Peyer's patch (tissue), 4 donors: ENCODE results near the gene RPS6KA5. TPM values are rescaled to one million over a fixed set of nuclear protein-coding genes. Genes with fewer than 3 reads are reported as not detected.
"Not testable (repeated sequence)": the region's sequence is repeated elsewhere in the genome, so short reads cannot be mapped to it uniquely, and the experiment has no call there.

Source experiments
- DNase-seq, 3 donors: peaks; one replicate each; pipeline ENCODE4 v3.0.0-alpha.2; 2017 to 2019
- H3K27ac ChIP-seq, 4 donors: fragments of 200-600 bp; sonication (generic); one replicate each; pipeline ENCODE4 v1.5.1; 2016 to 2019
- H3K27me3 ChIP-seq, 2 donors: fragments of 200-600 bp; sonication (generic); one replicate each; pipeline ENCODE4 v1.5.1; 2019
- H3K36me3 ChIP-seq, 3 donors: fragments of 200-600 bp; sonication (generic); one replicate each; pipeline ENCODE4 v1.5.1; 2016 to 2019
- H3K4me1 ChIP-seq, 4 donors: fragments of 200-600 bp; sonication (generic); one replicate each; pipeline ENCODE4 v1.5.1; 2016 to 2019
- H3K4me3 ChIP-seq, 4 donors: fragments of 200-600 bp; sonication (generic); 1 replicate in 3 of 4; 2 replicates in 1 of 4; pipeline ENCODE4 v1.5.1; 2016 to 2019; ENCODE audit warnings: mild to moderate bottlenecking in 1 of 4
- H3K9me3 ChIP-seq, 4 donors: fragments of 200-600 bp; sonication (generic); one replicate each; pipeline ENCODE4 v1.5.1; 2016 to 2019; ENCODE audit warnings: mild to moderate bottlenecking in 1 of 4
- POLR2A ChIP-seq, 2 donors: fragments of 450-650 bp; IDR thresholded peaks; one replicate each; pipeline ENCODE4 v1.5.1; 2017; ENCODE audit warnings: antibody characterized with exemption in 2 of 2, mild to moderate bottlenecking in 2 of 2, moderate library complexity in 2 of 2
- total RNA-seq, 4 donors: library from RNA; depleted of rRNA; stranded (reverse); fragments of >200 nt; gene quantifications; one replicate each; pipeline ENCODE4 v1.1.0, GENCODE V29; 2016
- TF ChIP-seq, protein P1 (sequence below), 6 experiments: fragments of 450-650 bp in 4 of 6; fragments of 200-600 bp in 2 of 6; sonication (generic) in 1 of 6; IDR thresholded peaks; one replicate each; pipeline ENCODE4 v1.5.1; 2017 to 2019; ENCODE audit warnings: antibody characterized with exemption in 6 of 6, mild to moderate bottlenecking in 3 of 6, moderate library complexity in 1 of 6

The RPS6KA5 gene
- total RNA-seq, 4 donors from 2014 or later = 10.3 to 15.1 (median 10.6) TPM

DNA sequence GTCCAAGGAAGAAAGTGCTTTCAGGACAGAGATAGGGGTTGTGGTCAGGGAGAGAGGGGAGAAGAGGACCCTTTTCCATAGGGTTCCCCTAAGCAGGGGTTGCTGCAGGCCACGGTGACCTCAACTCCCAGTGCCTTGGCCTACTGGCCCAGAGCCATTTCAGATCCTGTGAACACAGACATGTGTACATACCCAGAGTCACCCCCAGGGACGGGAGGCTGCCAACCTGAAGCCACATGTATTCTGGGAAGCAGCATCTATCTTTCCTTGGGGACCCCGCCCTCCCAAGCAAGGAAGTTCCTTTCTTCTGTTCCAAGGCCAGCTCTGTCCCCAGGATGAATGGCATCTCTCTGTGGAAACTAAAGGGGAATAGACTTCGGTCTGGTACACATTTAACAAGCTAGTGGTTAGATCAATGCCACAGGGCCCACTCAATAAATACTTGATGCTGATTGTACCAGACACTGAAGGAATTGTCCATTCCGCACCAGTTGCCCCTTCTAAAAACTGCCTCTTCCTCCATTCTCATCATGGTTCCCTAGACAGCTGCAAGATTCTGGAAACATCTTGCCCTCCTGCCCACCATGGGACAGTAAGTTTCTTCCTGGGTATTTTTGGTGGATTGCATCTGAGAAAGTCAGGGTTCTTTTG is 28.3 kb upstream of the RPS6KA5 start:
- no peak overlapping the region for H3K4me3 ChIP-seq
- no peak for DNase-seq
- no peaks in the 10 kb centered on the region for H3K27me3 ChIP-seq
- H3K9me3 ChIP-seq = no peaks in the 10 kb centered on the region
- peaks cover 0 to 19% (median 0%) of the 10 kb centered on the region in 4 donors for H3K4me1 ChIP-seq
- no peaks in the 10 kb centered on the region for H3K36me3 ChIP-seq
- H3K27ac ChIP-seq = peak overlapping the region in 1 of 4 donors; percentile 69
- TF ChIP-seq, protein P1, sequence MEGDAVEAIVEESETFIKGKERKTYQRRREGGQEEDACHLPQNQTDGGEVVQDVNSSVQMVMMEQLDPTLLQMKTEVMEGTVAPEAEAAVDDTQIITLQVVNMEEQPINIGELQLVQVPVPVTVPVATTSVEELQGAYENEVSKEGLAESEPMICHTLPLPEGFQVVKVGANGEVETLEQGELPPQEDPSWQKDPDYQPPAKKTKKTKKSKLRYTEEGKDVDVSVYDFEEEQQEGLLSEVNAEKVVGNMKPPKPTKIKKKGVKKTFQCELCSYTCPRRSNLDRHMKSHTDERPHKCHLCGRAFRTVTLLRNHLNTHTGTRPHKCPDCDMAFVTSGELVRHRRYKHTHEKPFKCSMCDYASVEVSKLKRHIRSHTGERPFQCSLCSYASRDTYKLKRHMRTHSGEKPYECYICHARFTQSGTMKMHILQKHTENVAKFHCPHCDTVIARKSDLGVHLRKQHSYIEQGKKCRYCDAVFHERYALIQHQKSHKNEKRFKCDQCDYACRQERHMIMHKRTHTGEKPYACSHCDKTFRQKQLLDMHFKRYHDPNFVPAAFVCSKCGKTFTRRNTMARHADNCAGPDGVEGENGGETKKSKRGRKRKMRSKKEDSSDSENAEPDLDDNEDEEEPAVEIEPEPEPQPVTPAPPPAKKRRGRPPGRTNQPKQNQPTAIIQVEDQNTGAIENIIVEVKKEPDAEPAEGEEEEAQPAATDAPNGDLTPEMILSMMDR (IDR thresholded peaks at IDR 0.05) = no peak
- no peak for TF ChIP-seq POLR2A (IDR thresholded peaks at IDR 0.05)

DNA sequence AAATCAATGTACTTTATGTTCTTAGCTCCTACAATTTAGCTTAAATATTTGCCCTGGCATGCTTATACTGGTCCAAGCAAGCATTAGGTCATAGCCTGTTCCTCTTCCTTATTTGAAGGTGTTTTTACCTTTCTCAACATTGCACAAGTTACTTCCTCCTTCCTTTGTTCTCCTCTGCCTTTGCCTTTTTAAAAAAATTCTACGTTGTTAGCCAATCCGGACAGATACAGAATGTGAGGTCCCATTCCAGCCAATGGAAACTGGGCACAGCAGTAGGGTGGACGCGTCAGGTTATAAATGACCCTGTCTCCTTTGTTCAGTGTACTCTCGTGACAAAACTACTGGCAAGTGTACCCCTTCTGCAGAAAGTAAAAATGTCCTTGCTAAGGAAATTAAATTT is 27.0 kb upstream of the RPS6KA5 start:
- DNase-seq = peak in 1 of 3 donors; percentile 50
- H3K4me1 ChIP-seq = peaks cover 0 to 25% (median 0%) of the 10 kb centered on the region in 4 donors
- not testable (repeated sequence) for H3K9me3 ChIP-seq, H3K27me3 ChIP-seq, H3K4me3 ChIP-seq, H3K36me3 ChIP-seq
- H3K27ac ChIP-seq = peak overlapping the region in 3 of 4 donors; percentile 41 to 69 (median 44)

DNA sequence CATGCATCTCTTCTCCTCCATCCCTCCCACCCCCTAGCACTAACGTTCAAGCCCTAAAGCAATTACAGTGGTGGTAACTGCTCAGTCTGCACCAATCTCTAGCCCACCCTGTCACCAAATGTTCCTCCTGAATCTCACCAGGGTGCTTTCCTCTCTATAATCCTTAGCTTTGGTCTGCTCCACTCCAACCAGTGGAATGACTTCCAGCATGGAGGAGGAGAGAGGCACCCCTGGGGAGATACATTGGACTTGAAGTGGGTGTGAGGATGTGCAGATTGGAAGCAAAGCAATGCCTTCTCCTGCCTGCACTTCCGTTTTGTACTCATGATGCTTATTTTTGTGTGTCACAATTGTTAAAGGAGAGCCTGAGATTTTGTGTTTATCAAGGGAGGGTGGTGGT is 24.1 kb upstream of the RPS6KA5 start:
- Histone ChIP-seq H3K4me1 (peaks cover 0 to 11% (median 0%) of the 10 kb centered on the region in 4 donors), H3K36me3 (no peaks in the 10 kb centered on the region), H3K4me3 (no peak overlapping the region), H3K9me3 (no peaks in the 10 kb centered on the region), H3K27ac (no peak overlapping the region), H3K27me3 (no peaks in the 10 kb centered on the region)
- no peak for TF ChIP-seq POLR2A (IDR thresholded peaks at IDR 0.05)
- TF ChIP-seq, protein P1 (IDR thresholded peaks at IDR 0.05) = no peak
- no peak for DNase-seq

DNA sequence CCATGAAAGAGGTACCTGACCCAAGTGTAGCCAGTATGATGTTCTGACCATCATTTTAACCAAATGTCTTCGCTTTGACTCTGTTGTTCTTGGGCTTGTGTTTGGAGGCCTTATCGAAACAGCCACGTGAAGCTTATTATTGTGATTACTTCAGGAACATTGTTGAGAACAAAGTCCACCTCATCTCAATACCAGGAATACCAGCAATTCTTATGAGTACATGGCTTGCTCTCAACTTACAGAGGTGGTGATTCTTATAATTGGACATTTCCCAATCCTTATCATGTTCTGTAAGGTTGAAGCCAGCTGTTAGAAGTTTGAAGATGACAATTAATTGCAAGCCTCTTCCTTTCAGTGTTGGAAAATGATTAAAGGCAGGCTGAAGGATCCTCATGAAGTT is 21.8 kb upstream of the RPS6KA5 start:
- no peak for TF ChIP-seq POLR2A (IDR thresholded peaks at IDR 0.05)
- TF ChIP-seq, protein P1 (IDR thresholded peaks at IDR 0.05) = no peak
- H3K36me3 ChIP-seq = no peaks in the 10 kb centered on the region
- H3K9me3 ChIP-seq = no peaks in the 10 kb centered on the region
- H3K27ac ChIP-seq = peak overlapping the region in 1 of 4 donors; percentile 57
- no peak for DNase-seq
- no peak overlapping the region for H3K4me3 ChIP-seq
- no peaks in the 10 kb centered on the region for H3K27me3 ChIP-seq
- peaks cover 0 to 8% (median 0%) of the 10 kb centered on the region in 4 donors for H3K4me1 ChIP-seq

DNA sequence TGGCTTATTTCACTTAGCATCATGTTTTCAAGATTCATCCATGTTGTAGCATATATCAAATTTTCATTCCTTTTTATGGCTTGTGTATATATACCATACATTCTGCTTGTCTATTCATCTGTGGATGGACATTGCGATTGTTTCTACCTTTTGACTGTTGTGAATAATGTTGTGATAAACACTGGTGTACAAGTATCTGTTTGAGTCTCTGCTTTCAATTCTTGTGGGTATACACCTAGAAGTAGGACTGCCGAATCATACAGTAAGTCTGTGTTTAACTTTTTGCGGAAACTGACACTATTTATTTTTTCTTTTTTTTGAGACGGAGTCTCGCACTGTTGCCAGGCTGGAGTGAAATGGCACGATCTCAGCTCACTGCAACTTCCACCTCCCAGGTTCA is 19.6 kb upstream of the RPS6KA5 start:
- Histone ChIP-seq H3K27ac (no peak overlapping the region), H3K4me3 (no peak overlapping the region), H3K27me3 (no peaks in the 10 kb centered on the region), H3K36me3 (no peaks in the 10 kb centered on the region), H3K9me3 (no peaks in the 10 kb centered on the region), H3K4me1 (peaks cover 0 to 8% (median 0%) of the 10 kb centered on the region in 4 donors)
- DNase-seq = no peak
- no peak for TF ChIP-seq POLR2A (IDR thresholded peaks at IDR 0.05)
- TF ChIP-seq, protein P1 (IDR thresholded peaks at IDR 0.05) = no peak

DNA sequence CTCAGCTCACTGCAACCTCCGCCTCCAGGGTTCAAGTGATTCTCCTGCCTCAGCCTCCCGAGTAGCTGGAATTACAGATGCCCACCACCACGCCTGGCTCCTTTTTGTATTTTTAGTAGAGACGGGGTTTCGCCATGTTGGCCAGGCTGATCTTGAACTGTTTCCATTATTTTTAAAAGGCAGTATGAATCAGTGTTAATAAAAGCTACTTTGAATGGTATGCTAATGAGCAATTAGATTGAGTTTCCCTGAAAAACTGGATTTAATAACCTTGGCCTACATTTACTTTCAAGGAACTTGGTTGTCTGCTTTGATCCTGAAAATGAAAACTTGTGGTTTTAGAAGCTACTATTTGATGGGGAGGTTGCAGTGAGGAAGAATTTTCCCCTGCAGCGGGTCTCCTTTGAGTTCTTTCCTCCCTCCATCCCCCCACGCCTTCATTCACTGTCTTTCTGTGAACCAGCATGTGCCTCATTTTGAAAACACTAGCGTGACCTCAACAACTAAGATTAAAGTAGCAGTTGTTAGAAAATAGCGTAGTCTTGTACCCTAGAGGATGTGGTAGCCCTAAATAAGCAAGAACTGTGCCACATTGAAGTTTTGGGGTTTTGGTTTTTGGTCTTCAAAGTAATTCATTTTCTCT is 17.8 kb upstream of the RPS6KA5 start:
- no peaks in the 10 kb centered on the region for H3K27me3 ChIP-seq
- H3K27ac ChIP-seq = no peak overlapping the region
- peak in 2 of 3 donors; percentile 22 to 54 for DNase-seq
- H3K9me3 ChIP-seq = no peaks in the 10 kb centered on the region
- H3K36me3 ChIP-seq = no peaks in the 10 kb centered on the region
- peaks cover 0 to 8% (median 0%) of the 10 kb centered on the region in 4 donors for H3K4me1 ChIP-seq
- TF ChIP-seq, protein P1 (IDR thresholded peaks at IDR 0.05) = no peak
- TF ChIP-seq POLR2A (IDR thresholded peaks at IDR 0.05) = no peak
- no peak overlapping the region for H3K4me3 ChIP-seq
